Measurements from ENCODE around the gene CLEC12A.
A peak's percentile ranks its signal among the peaks of the same experiment; 100 is the strongest.

CLEC12A gene

DNA sequence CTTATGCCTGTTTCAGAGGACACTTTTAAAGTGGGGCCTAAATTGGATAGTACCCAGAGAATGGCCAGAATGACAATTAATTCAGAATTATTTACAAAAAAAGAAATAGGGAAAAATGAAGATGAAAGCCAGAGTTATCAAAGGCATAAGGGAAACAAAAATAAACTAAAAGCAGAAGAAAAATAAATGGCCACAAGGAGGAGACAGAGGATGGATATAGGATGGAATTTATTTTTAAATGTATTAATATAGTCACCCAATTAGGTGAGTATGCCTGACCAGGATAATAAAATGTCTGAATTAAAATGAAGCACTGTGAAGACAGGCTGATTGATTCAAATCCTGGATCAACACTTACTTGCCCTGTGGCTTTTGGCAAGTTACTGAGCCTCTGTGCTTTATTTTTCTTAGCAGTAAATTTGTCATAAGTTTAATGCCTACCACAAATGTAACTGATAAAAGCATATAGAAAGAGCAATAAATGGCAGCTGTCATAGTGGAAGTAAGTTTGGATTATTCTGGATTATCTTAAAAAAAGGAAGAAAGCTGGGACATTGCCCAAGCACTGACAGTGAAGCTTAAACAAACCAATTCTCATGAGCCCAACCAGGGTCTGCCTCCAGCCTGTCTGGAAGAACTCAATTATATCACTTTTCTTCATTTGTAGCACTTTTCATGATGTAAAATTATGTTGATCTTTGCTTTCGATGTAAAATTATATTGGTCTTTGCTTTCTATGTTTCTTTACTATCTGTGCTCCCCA, 62.8 kb downstream of the CLEC12A start:
- TF ChIP-seq GATA1 (IDR thresholded peaks at IDR 0.05; ENCODE audit: low read depth, low read length) (no peak), POLR2A (IDR thresholded peaks at IDR 0.05; ENCODE audit: low read length) (no peak)

More for the DNA sequence above, 62.8 kb downstream of the CLEC12A start:
- peak; percentile 2 to 5 for DNase-seq

Data from erythroblast (primary cell).